ENCODE results near the gene XRCC1. TPM values are rescaled to one million over a fixed set of nuclear protein-coding genes. Genes with fewer than 3 reads are reported as not detected.

Gene XRCC1
- total RNA-seq, 1 donor from 2014 or later: 34.5 TPM

DNA sequence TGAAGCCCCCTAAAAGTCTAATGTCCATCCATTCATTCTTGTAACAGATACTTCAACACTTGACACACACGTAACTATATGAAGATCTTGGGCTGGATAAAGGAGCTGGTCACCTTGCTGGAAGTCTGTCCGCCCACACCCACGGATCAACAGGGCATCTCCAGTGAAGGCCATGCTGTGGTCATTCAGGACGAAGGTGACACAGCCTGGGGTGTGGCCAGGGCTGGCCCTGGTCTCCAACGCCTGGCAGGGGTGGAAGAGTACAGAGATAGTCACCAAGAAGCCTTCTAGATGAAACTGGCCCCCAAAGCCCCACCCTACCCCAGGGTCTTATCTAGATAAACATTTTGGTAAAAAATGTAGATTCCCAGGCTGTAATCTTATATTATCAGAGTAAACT, 64.0 kb downstream of the XRCC1 start:
- H3K4me3 Mint-ChIP-seq: no peak overlapping the region
- H3K27me3 Mint-ChIP-seq: no peaks in the 10 kb centered on the region
- peaks cover 2% of the 10 kb centered on the region for H3K4me1 Mint-ChIP-seq
- intact Hi-C loops (cut with micrococcal nuclease): no loop called here
- no peak overlapping the region for H3K27ac Mint-ChIP-seq
- CTCF ChIA-PET: interaction anchor here (0.6 to 2.3 kb wide), 2 partner anchors 8 to 285 kb away, joined by 5 to 8 read pairs; no protein-coding TSS in a partner anchor
- ATAC-seq (ENCODE audit: low read depth): no peak
- POLR2A ChIA-PET: no interaction called here
- DNase-seq: no peak
- H3K9me3 Mint-ChIP-seq: no peaks in the 10 kb centered on the region
- TF ChIP-seq, protein P1, sequence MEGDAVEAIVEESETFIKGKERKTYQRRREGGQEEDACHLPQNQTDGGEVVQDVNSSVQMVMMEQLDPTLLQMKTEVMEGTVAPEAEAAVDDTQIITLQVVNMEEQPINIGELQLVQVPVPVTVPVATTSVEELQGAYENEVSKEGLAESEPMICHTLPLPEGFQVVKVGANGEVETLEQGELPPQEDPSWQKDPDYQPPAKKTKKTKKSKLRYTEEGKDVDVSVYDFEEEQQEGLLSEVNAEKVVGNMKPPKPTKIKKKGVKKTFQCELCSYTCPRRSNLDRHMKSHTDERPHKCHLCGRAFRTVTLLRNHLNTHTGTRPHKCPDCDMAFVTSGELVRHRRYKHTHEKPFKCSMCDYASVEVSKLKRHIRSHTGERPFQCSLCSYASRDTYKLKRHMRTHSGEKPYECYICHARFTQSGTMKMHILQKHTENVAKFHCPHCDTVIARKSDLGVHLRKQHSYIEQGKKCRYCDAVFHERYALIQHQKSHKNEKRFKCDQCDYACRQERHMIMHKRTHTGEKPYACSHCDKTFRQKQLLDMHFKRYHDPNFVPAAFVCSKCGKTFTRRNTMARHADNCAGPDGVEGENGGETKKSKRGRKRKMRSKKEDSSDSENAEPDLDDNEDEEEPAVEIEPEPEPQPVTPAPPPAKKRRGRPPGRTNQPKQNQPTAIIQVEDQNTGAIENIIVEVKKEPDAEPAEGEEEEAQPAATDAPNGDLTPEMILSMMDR (IDR thresholded peaks at IDR 0.05): no peak
- peaks cover 22% of the 10 kb centered on the region for H3K36me3 Mint-ChIP-seq (ENCODE audit: low read depth)

GRCh38 chr19:43510713-43511112, 64.6 kb downstream of the XRCC1 start:
- ATAC-seq (ENCODE audit: low read depth): no peak
- ChIA-PET POLR2A (no interaction called here), CTCF (interaction anchor here (0.6 to 2.3 kb wide), 2 partner anchors 9 to 286 kb away, joined by 5 to 8 read pairs; no protein-coding TSS in a partner anchor)
- H3K36me3 Mint-ChIP-seq (ENCODE audit: low read depth): peaks cover 22% of the 10 kb centered on the region
- peaks cover 2% of the 10 kb centered on the region for H3K4me1 Mint-ChIP-seq
- H3K27me3 Mint-ChIP-seq: no peaks in the 10 kb centered on the region
- no peak overlapping the region for H3K27ac Mint-ChIP-seq
- H3K9me3 Mint-ChIP-seq: no peaks in the 10 kb centered on the region
- TF ChIP-seq, protein P1 (IDR thresholded peaks at IDR 0.05): no peak
- intact Hi-C loops (cut with micrococcal nuclease): no loop called here
- DNase-seq: no peak
- H3K4me3 Mint-ChIP-seq: no peak overlapping the region

GRCh38 chr19:43507880-43508279, 67.4 kb downstream of the XRCC1 start:
- intact Hi-C loops (cut with micrococcal nuclease): no loop called here
- Mint-ChIP-seq H3K4me1 (peaks cover 18% of the 10 kb centered on the region), H3K27me3 (no peaks in the 10 kb centered on the region), H3K27ac (no peak overlapping the region), H3K36me3 (ENCODE audit: low read depth) (peaks cover 29% of the 10 kb centered on the region), H3K4me3 (no peak overlapping the region), H3K9me3 (no peaks in the 10 kb centered on the region)
- TF ChIP-seq, protein P1 (IDR thresholded peaks at IDR 0.05): no peak
- ChIA-PET CTCF (no interaction called here), POLR2A (no interaction called here)
- ATAC-seq (ENCODE audit: low read depth) (no peak), DNase-seq (no peak)

DNA sequence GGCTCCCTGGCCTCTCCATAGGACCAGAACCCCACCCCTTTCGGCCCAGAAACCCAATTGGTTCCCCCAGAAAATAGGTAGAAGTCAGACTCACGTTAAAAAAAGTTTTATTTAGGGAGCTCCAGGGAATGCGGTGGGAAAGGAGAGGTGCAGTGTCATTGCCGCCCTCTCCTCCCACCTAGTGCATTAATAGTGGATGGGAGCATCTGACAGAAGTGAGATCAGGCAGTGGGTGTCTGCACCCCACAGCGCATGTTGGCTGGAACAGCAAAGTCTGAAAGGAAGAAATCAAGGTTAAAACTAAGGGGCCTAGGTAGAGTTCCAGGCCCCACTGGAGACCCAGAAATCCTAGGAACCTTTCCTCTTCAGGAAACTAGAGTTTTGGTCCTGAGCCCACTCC, 68.7 kb downstream of the XRCC1 start:
- no peak overlapping the region for H3K4me3 Mint-ChIP-seq
- intact Hi-C loops (cut with micrococcal nuclease): no loop called here
- ChIA-PET CTCF (interaction anchor here (0.7 kb wide), 1 partner anchor 12 kb away, joined by 3 read pairs; no protein-coding TSS in a partner anchor), POLR2A (no interaction called here)
- TF ChIP-seq, protein P1 (IDR thresholded peaks at IDR 0.05): no peak
- DNase-seq (no peak), ATAC-seq (ENCODE audit: low read depth) (no peak)
- H3K27ac Mint-ChIP-seq: no peak overlapping the region
- peaks cover 21% of the 10 kb centered on the region for H3K4me1 Mint-ChIP-seq
- H3K27me3 Mint-ChIP-seq: no peaks in the 10 kb centered on the region
- no peaks in the 10 kb centered on the region for H3K9me3 Mint-ChIP-seq
- H3K36me3 Mint-ChIP-seq (ENCODE audit: low read depth): peaks cover 31% of the 10 kb centered on the region

- TF ChIP-seq, protein P1 (IDR thresholded peaks at IDR 0.05): no peak
- CTCF ChIA-PET: interaction anchor here (2.6 kb wide), 1 partner anchor 59 kb away, joined by 14 read pairs; no protein-coding TSS in a partner anchor
- H3K4me1 Mint-ChIP-seq: peaks cover 21% of the 10 kb centered on the region
- POLR2A ChIA-PET: interaction anchor here (2.9 kb wide), 1 partner anchor 42 kb away, joined by 49 read pairs; no protein-coding TSS in a partner anchor
- intact Hi-C loops (cut with micrococcal nuclease): loop anchor here (2.0 kb wide), 2 partner anchors 13 to 21 kb away; partner anchors contain the start of gene ETHE1
- no peaks in the 10 kb centered on the region for H3K9me3 Mint-ChIP-seq
- H3K4me3 Mint-ChIP-seq: peak overlapping the region; percentile 19
- DNase-seq: no peak
- no peak overlapping the region for H3K27ac Mint-ChIP-seq
- peaks cover 30% of the 10 kb centered on the region for H3K36me3 Mint-ChIP-seq (ENCODE audit: low read depth)
- ATAC-seq (ENCODE audit: low read depth): no peak
- H3K27me3 Mint-ChIP-seq: no peaks in the 10 kb centered on the region
Observed at GRCh38 chr19:43505941-43506340, 69.4 kb downstream of the XRCC1 start.

Measured in activated B cell treated with CpG ODN at 0.5 μM for 24 hours (primary cell).